ENCODE measurements around the gene B3GALNT2. TPM values are rescaled to one million over a fixed set of nuclear protein-coding genes. Genes with fewer than 3 reads are reported as not detected.

Gene B3GALNT2
- total RNA-seq, 1 experiment from 2014 or later = 20.1 TPM

- peak; percentile 50 for DNase-seq (ENCODE audit: low spot score)
Observed at GRCh38 chr1:235411489-235412486, 92.5 kb downstream of the B3GALNT2 start.

GRCh38 chr1:235410467-235410866, 93.8 kb downstream of the B3GALNT2 start:
- no peak for DNase-seq (ENCODE audit: low spot score)

- peak; percentile 41 for DNase-seq (ENCODE audit: low spot score)
Observed at GRCh38 chr1:235409042-235409820, 95.0 kb downstream of the B3GALNT2 start.

GRCh38 chr1:235408503-235408960, 95.7 kb downstream of the B3GALNT2 start:
- no peak for DNase-seq (ENCODE audit: low spot score)

- no peak for DNase-seq (ENCODE audit: low spot score)
Observed at GRCh38 chr1:235407419-235407818, 96.8 kb downstream of the B3GALNT2 start.

- no peak for DNase-seq (ENCODE audit: low spot score)
Observed at GRCh38 chr1:235404190-235404589, 100.1 kb downstream of the B3GALNT2 start.

GRCh38 chr1:235403593-235403992, 100.7 kb downstream of the B3GALNT2 start:
- no peak for DNase-seq (ENCODE audit: low spot score)

- DNase-seq (ENCODE audit: low spot score) = no peak
Observed at GRCh38 chr1:235402457-235403200, 101.6 kb downstream of the B3GALNT2 start.

- no peak for DNase-seq (ENCODE audit: low spot score)
Observed at GRCh38 chr1:235401251-235401650, 103.0 kb downstream of the B3GALNT2 start.

Small RNA genes lying within 50 kb of the gene (small RNA-seq; reads per million reads assigned to genes)
- not detected for gene MTCO3P46
- gene MTND4LP21 = not detected
- gene RPS21P1 = not detected

Other genes starting within 250 kb of the B3GALNT2 start
- 30.0 and 34.5 TPM in 2 replicates for gene ARID4B, start 176.3 kb downstream of the B3GALNT2 start, total RNA-seq (2014; rRNA removed; shearing (Covaris generic))
- 10.0 and 13.6 TPM in 2 replicates for gene GGPS1, start 175.9 kb downstream of the B3GALNT2 start, total RNA-seq (2014; rRNA removed; shearing (Covaris generic))
- gene TBCE, start 137.0 kb downstream of the B3GALNT2 start, total RNA-seq (2014; rRNA removed; shearing (Covaris generic)) = 12.8 and 13.9 TPM in 2 replicates
- 0.13 TPM in 1 of 2 replicates, not detected in the other for gene GNG4, start 145.3 kb upstream of the B3GALNT2 start, total RNA-seq (2014; rRNA removed; shearing (Covaris generic))

All from HT-29 (cell line).